ENCODE results near the gene TCHP.
"Not testable (repeated sequence)": the region's sequence is repeated elsewhere in the genome, so short reads cannot be mapped to it uniquely, and the experiment has no call there.

TCHP gene

DNA sequence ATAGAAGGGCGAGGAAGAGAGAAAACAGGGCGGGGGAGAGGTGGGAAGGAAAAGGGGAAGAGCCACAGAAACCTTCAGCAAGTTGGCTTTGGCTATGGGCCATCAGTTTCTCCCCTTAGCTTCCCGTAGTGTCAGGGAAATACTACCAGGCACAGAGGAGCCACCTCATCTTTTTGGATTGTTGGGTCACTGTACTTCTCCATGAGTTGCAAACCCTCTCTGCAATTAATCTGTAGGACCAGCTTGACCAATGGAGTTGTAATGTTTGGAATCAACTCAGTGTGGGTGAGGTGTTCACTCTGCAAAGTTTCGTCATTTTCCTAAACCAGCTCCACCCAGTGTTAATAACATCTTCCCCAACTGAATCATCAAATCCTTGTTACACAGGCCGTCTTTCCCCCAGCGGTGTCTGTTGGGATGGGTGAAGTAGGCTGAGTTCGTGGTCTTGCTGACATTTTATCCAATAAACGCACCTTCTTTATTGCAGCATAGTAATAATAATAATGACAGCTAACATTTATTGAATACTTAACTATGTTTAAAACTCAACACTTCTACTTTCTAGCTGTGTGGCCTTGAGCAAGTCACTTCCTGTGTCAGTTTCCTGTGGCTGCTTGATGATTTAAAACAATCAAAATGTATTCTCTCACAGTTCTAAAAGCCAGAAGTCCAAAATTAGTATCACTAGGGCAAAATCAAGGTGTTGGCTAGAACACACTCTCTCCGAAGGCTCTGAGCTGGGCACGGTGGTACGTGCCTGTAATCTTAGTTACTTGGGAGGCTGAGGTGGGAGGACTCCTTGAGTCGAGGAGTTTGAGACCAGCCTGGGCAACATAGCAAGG lies 11.7 kb upstream of the TCHP start:
- Histone ChIP-seq H3K27ac (peak overlapping the region; percentile 84), H3K4me1 (ENCODE audit: control insufficient read depth in 1 of 2, insufficient read depth in 1 of 2, low read depth in 1 of 2, low read length in 1 of 2) (peaks cover 39 to 53% of the 10 kb centered on the region in 2 experiments), H3K27me3 (no peaks in the 10 kb centered on the region), H3K36me3 (no peaks in the 10 kb centered on the region), H3K9me3 (no peaks in the 10 kb centered on the region), H3K4me3 (ENCODE audit: low read depth in 1 of 2, low read length in 1 of 2) (peak overlapping the region; percentile 33 to 47)
- TF ChIP-seq, protein P1, sequence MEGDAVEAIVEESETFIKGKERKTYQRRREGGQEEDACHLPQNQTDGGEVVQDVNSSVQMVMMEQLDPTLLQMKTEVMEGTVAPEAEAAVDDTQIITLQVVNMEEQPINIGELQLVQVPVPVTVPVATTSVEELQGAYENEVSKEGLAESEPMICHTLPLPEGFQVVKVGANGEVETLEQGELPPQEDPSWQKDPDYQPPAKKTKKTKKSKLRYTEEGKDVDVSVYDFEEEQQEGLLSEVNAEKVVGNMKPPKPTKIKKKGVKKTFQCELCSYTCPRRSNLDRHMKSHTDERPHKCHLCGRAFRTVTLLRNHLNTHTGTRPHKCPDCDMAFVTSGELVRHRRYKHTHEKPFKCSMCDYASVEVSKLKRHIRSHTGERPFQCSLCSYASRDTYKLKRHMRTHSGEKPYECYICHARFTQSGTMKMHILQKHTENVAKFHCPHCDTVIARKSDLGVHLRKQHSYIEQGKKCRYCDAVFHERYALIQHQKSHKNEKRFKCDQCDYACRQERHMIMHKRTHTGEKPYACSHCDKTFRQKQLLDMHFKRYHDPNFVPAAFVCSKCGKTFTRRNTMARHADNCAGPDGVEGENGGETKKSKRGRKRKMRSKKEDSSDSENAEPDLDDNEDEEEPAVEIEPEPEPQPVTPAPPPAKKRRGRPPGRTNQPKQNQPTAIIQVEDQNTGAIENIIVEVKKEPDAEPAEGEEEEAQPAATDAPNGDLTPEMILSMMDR (IDR thresholded peaks at IDR 0.05) = no peak

DNA sequence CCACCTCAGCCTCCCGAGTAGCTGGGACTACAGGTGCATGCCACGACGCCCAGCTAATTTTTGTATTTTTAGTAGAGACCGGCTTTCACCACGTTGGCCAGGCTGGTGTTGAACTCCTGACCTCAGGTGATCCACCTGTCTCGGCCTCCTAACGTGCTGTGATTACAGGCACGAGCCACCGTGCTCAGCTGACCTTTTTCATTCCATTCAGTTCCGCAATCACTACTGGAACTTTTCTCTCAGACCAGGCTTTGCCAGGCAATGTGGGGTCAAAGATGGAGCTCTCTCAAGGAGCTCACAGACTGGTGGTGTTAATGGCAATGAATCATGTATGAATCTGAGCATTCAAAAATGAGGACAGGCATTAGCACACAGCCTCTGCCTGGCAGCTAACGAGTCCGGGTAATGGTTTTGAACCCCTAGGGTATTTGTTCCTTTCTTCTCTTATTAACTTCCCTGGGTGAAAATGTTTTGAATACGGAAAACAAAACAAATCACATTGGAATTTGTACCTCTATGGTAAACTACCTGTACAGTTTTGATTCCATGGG lies 9.4 kb upstream of the TCHP start:
- H3K36me3 ChIP-seq = no peaks in the 10 kb centered on the region
- no peak overlapping the region for H3K27ac ChIP-seq
- H3K4me3 ChIP-seq (ENCODE audit: low read depth in 1 of 2, low read length in 1 of 2) = no peak overlapping the region
- peaks cover 44 to 60% of the 10 kb centered on the region in 2 experiments for H3K4me1 ChIP-seq (ENCODE audit: control insufficient read depth in 1 of 2, insufficient read depth in 1 of 2, low read depth in 1 of 2, low read length in 1 of 2)
- no peaks in the 10 kb centered on the region for H3K9me3 ChIP-seq
- H3K27me3 ChIP-seq = no peaks in the 10 kb centered on the region
- TF ChIP-seq, protein P1 (IDR thresholded peaks at IDR 0.05) = no peak

DNA sequence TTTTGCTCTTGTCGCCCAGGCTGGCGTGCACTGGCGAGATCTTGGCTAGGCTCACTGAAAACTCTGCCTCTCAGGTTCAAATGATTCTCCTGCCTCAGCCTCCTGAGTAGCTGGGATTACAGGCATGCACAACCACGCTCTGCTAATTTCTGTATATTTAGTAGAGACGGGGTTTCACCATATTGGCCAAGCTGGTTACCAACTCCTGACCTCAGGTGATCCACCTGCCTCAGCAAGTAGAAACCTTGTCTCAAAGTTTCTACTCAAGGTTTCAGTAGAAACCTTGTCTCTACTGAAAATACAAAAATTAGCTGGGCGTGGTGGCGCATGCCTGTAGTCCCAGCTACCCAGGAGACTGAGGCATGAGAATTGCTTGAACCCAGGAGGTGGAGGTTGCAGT lies 8.3 kb upstream of the TCHP start:
- H3K36me3 ChIP-seq; H3K27me3 ChIP-seq; H3K9me3 ChIP-seq; H3K27ac ChIP-seq; H3K4me3 ChIP-seq (ENCODE audit: low read depth in 1 of 2, low read length in 1 of 2): not testable (repeated sequence)
- peaks cover 41 to 54% of the 10 kb centered on the region in 2 experiments for H3K4me1 ChIP-seq (ENCODE audit: control insufficient read depth in 1 of 2, insufficient read depth in 1 of 2, low read depth in 1 of 2, low read length in 1 of 2)

DNA sequence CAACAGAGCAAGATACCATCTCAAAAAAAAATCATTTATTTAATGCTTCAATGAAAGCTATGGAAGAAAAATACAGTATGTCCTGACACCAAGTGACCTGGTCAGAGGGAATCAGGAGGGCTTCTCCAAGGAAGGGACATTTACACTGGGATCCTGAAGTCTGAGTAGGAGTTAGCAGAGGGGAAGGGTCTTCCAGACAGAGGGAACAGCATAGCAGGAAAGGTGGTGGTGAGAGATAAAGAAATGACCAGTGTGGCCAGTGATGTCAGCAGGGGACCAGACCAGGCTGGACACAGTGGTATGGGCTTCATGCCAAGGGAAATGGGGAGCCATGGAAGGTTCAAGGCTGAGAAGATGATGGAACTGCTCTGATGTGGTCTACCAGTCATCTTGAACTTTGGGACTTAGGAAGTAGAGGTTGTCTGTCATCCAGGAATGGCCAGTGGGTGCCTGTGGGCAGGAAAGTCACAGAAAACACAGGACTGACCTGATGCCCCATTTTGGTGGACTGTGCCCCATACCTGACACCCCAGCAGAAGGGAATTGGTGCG lies 7.8 kb upstream of the TCHP start:
- Histone ChIP-seq H3K27ac (peak overlapping the region; percentile 75), H3K4me1 (ENCODE audit: control insufficient read depth in 1 of 2, insufficient read depth in 1 of 2, low read depth in 1 of 2, low read length in 1 of 2) (peaks cover 36 to 49% of the 10 kb centered on the region in 2 experiments), H3K36me3 (no peaks in the 10 kb centered on the region), H3K27me3 (no peaks in the 10 kb centered on the region), H3K4me3 (ENCODE audit: low read depth in 1 of 2, low read length in 1 of 2) (no peak overlapping the region), H3K9me3 (no peaks in the 10 kb centered on the region)
- TF ChIP-seq, protein P1 (IDR thresholded peaks at IDR 0.05) = no peak

DNA sequence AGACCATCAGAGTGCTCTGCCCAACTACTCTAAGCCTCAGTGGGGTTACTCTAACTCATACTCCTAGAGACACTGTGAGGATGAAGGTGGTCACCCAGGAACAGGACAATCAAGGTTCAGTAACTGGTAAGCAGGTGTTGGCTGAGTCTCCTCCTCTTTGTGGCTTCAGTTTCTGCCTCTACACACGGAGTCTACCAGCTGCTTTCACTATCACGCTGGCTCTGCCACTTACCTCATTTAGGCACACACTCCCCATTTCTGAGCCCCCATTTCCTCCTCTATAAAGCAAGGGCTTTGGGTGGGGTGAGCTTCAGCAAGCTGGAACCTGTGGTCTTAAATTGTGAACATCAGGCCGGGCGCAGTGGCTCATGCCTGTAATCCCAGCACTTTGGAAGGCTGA lies 7.3 kb upstream of the TCHP start:
- Histone ChIP-seq H3K27ac (peak overlapping the region; percentile 75), H3K9me3 (no peaks in the 10 kb centered on the region), H3K36me3 (no peaks in the 10 kb centered on the region), H3K4me1 (ENCODE audit: control insufficient read depth in 1 of 2, insufficient read depth in 1 of 2, low read depth in 1 of 2, low read length in 1 of 2) (peaks cover 31 to 44% of the 10 kb centered on the region in 2 experiments), H3K27me3 (no peaks in the 10 kb centered on the region), H3K4me3 (ENCODE audit: low read depth in 1 of 2, low read length in 1 of 2) (no peak overlapping the region)
- TF ChIP-seq, protein P1 (IDR thresholded peaks at IDR 0.05) = no peak
